ENCODE data around the gene CTTNBP2.

Gene CTTNBP2

GRCh38 chr7:117780832-117781231 lies 92.4 kb downstream of the CTTNBP2 start:
- DNase-seq = no peak

GRCh38 chr7:117777335-117778142 lies 95.7 kb downstream of the CTTNBP2 start:
- peak; percentile 76 for DNase-seq

GRCh38 chr7:117776224-117776623 lies 97.0 kb downstream of the CTTNBP2 start:
- DNase-seq = no peak

DNA sequence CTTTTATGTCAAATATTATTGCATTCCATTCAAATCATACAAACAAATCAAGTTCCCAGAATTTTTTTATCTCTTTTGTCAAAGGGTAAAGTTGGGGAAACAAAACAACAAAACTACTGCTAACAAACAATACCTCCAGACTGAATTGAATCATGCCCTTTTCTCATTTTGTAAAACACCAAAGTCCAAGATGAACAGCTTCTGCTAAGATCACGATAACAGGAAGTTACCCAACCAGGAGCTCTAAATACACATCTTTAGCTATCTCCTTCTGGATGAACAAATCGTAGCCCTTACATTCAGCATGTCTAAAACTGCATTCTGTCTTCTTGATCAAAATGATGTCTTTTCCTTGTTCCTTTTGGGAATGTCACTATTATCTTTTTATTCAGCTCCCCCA lies 97.4 kb downstream of the CTTNBP2 start:
- no peak for DNase-seq

- peak; percentile 32 for DNase-seq
Measured at GRCh38 chr7:117774943-117775342, 98.3 kb downstream of the CTTNBP2 start.

DNA sequence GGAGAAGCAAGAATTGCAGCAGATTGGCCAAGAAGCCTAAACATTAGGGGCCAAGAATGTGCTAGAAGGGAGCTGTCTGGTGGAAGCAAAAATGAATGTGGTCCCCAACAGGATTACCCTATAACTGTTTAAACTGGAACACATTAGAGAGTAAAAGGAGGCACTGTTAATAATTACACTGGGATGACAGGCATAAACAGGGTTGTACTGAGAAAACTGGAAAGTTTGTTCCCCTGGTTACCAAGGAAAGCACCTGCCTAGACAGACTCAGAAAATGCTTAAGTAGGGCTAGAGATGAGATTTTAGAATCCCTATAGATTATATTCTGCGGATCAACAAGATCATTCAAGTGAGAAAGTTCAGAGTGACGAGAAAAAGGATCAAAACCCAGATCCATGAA lies 100.8 kb downstream of the CTTNBP2 start:
- no peak for DNase-seq

GRCh38 chr7:117771756-117772155 lies 101.5 kb downstream of the CTTNBP2 start:
- DNase-seq = no peak

DNA sequence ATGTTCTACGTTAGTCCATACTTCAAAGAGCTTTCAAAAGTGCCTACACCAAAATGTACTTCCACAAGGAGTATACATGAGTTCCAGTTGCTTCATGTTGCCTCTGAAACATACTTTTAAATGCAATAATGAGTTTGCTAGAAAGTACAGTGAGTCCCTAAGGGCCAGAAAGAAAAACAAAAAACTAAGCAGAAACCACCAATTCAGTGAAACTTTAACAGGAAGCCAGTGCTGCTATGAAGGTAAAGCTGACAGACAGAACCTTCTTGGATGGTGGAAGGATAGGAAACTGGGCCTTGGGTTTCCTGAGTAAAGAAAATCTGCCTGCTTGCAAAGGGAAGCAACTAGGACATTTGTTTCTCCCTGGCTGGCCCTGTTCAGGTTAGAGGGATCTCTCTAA lies 104.2 kb downstream of the CTTNBP2 start:
- DNase-seq = no peak

GRCh38 chr7:117767951-117768350 lies 105.3 kb downstream of the CTTNBP2 start:
- no peak for DNase-seq

DNA sequence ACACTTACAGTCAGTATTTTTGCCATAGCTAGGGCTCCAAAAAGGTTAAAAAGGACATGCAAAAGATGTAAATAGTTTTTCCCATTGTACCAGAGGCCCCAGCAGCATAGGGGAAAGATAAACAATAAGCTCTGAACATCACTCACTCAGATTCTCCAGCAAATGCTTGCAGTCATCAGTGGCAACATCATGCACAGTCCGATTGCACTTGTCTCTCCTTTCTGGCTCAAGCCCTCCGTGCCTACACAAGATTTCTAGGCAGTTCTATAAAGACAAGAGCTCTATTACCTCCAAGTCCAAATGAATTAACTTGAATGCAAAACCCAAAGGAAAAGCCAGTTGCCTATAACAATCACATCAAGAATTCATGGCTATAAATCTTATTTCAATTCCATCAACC lies 106.3 kb downstream of the CTTNBP2 start:
- no peak for DNase-seq

- no peak for DNase-seq
Measured at GRCh38 chr7:117764031-117764430, 109.2 kb downstream of the CTTNBP2 start.

- no peak for DNase-seq
Measured at GRCh38 chr7:117762055-117762454, 111.2 kb downstream of the CTTNBP2 start.

- DNase-seq = no peak
Measured at GRCh38 chr7:117759950-117760640, 113.1 kb downstream of the CTTNBP2 start.

- no peak for DNase-seq
Measured at GRCh38 chr7:117757440-117757839, 115.8 kb downstream of the CTTNBP2 start.

DNA sequence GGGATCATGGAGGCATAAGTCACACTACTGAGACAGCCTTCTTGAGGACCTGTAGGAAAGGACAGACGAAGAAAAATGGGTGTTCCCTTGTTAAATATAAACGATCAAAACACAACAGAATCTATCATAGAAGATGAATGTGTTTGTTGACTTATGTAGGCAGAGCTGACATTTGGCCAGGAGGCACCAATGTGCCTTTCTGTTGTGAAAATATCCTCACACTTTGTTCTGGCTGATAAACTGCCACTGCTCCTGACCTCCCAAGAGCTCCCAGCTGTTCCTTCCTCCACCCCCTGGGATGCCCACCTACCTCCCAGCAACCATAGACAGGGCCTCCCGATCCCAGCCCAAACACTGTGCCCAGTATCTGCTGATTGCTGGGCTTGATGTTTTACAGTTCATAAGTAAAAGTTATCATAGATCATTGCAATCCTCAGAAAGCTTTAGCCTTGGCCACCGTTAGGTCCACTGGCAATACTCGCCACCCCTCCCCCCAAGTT lies 116.6 kb downstream of the CTTNBP2 start:
- DNase-seq = no peak

DNA sequence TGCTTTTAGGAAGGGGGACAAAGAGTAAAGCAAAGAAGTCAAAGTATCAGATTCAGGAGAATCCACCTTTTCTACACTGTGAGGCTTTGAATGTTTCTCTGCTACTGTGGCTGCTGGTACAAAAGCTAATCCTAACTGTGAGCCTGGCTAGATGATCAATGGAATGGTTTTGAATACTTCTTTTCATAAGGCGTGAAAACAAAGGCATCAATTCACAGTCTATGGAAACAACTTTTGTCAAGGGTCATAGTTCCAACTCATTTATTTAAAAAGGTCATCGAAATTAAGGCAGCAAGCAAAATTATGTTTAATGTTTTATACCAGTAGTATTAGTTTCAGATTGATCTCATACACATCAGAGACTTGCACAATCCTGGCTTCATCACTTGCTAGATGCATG lies 118.1 kb downstream of the CTTNBP2 start:
- DNase-seq = no peak

DNA sequence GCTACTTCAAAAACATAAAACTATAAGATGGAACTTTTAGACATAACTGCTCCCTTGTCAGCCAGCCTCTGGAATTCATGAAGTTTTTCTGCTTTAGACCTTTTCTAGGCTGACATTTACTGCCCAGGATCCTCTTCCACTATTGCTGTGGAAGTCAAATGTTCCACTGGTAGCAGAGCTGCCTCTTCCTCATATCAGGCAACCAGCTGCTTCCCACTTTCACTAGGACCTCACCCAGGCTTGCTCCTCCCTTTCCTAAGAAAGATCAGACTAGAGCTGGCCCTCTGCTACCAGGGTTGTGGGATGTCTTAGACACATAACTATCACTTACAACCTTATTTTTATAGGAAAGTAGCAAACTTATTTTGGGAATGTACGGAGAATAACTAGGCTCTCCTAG lies 121.5 kb downstream of the CTTNBP2 start:
- DNase-seq = no peak

- DNase-seq = peak; percentile 58
Measured at GRCh38 chr7:117750612-117751563, 122.4 kb downstream of the CTTNBP2 start.

GRCh38 chr7:117741962-117742361 lies 131.3 kb downstream of the CTTNBP2 start:
- DNase-seq = no peak

DNA sequence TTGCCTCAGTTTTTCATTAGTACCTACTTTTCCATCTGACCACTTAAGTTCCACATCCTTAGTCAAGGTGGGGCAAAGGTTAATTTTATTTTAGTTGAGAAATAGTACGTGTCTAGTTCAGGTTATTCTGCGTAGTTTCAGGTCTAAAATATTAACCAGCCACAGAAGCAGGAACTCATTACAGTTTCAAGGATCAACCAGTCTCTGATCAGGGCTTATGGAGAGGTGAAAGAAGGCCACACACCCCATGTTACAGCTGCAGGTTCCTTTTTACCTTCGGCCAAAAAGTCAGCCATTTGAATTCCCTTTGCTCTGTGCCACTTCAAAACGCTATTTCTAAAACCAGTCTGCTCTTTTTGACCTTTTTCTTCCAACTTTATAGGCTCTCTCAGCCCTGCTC lies 134.2 kb downstream of the CTTNBP2 start:
- DNase-seq = no peak

DNA sequence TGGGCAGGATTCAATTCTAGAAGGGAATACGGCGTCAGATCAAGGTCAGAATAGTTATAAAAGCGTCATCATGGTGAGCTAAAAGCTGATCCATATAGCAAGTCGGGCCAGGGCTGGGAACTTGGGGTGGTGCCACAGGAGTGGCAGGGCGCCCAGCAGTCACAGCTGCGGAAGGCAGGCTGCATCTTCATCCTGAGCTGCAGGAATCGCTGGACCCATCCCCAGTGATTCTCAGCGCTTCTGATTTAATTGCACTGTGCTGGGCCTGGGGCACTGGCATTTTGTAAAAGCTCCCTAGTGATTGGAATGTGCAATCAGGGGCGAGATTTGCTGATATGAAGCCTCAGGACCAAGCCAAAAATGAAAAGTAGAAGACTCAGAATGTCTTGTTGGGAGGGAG lies 135.3 kb downstream of the CTTNBP2 start:
- DNase-seq = no peak

DNA sequence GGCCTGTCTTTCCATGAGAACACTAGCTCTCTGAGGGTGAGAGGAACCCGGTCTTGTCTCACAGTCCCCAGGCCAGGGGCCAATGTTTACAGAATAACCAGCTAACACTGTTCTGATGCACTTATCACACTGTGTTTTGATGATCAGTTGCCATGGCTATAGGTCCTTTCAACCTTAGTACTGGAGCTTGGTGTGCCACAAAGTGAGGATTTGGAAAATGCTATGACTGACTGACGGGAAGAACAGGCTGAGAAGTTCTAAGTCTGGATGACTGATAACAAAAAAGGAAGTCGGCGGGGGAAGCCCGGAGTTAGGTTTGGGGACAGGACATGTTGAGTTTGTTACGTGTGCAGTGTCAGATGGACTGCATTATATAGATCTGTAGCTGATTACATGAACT lies 141.8 kb downstream of the CTTNBP2 start:
- no peak for DNase-seq

- DNase-seq = no peak
Measured at GRCh38 chr7:117730390-117730789, 142.9 kb downstream of the CTTNBP2 start.

Measured in NCI-H1092 treated with DMSO at 0.1 percent for 48 hours (cell line).